Body of pancreas (tissue), 4 donors: ENCODE data around the gene HTR1E. TPM values are rescaled to one million over a fixed set of nuclear protein-coding genes. Genes with fewer than 3 reads are reported as not detected.

ENCODE experiments used
- ATAC-seq: fragments of 150-250 bp; one replicate; pipeline ENCODE4 v1.9.1; 2016
- DNase-seq, 4 donors: peaks; one replicate each; pipeline ENCODE4 v3.0.0-alpha.2; 2019
- H3K27ac ChIP-seq, 4 donors: fragments of 200-600 bp; sonication (generic); 1 replicate in 3 of 4; 2 replicates in 1 of 4; pipeline versions ENCODE4 v1.5.1 to v1.6.1; 2016 to 2019; ENCODE audit warnings: mild to moderate bottlenecking in 1 of 4, mixed read lengths in 1 of 4, moderate library complexity in 1 of 4
- H3K27me3 ChIP-seq, 2 donors: fragments of 200-600 bp; sonication (generic); one replicate each; pipeline ENCODE4 v1.6.0; 2016; ENCODE audit warnings: mild to moderate bottlenecking in 1 of 2
- H3K36me3 ChIP-seq, 2 donors: fragments of 200-600 bp; sonication (generic); replicated peaks in 1 of 2; 2 replicates each; pipeline ENCODE4 v1.5.1; 2016; ENCODE audit warnings: low read depth in 2 of 2; ENCODE audit not compliant: insufficient read depth in 1 of 2
- H3K4me1 ChIP-seq: fragments of 200-600 bp; sonication (generic); one replicate; pipeline ENCODE4 v1.6.0; 2016
- H3K4me3 ChIP-seq, 2 donors: fragments of 200-600 bp; sonication (generic); 1 replicate in 1 of 2; 2 replicates in 1 of 2; pipeline ENCODE4 v1.5.1; 2016 to 2019
- H3K9me3 ChIP-seq, 3 donors: fragments of 200-600 bp; sonication (generic); 1 replicate in 2 of 3; 2 replicates in 1 of 3; pipeline ENCODE4 v1.5.1; 2016
- CTCF ChIP-seq, 7 experiments: fragments of 450-650 bp in 4 of 7; fragments of 200-600 bp in 3 of 7; sonication (generic) in 3 of 7; IDR thresholded peaks; one replicate each; pipeline ENCODE4 v1.5.1; 2016 to 2019; ENCODE audit warnings: antibody characterized with exemption in 7 of 7
- POLR2A ChIP-seq, 3 donors: fragments of 450-650 bp; IDR thresholded peaks; one replicate each; pipeline ENCODE4 v1.6.1; 2016; ENCODE audit warnings: antibody characterized with exemption in 3 of 3, mild to moderate bottlenecking in 2 of 3
- WGBS, 2 donors: methylation state at CpG; one replicate each; pipeline ENCODE4 v1.1.5; 2017; 5-methylcytosine and 5-hydroxymethylcytosine counted together
- intact Hi-C: fragments of 100-400 bp; cut with DNase I; formaldehyde crosslinking; loops from one replicate; pipeline ENCODE4 v1.15.1; 2023
- total RNA-seq, 2 donors: library from RNA; depleted of rRNA; stranded (reverse); fragments of >200 nt; gene quantifications; one replicate each; pipeline ENCODE4 v1.1.0, GENCODE V29; 2016

The HTR1E gene
- total RNA-seq, 2 donors from 2014 or later: not detected

GRCh38 chr6:87040729-87041128 is 103.4 kb downstream of the HTR1E start:
- 35 to 47% methylated on average over 4 of the region's 4 CpGs for WGBS, 2 donors

GRCh38 chr6:87045521-87046075 is 108.3 kb downstream of the HTR1E start:
- Histone ChIP-seq H3K27me3 (no peaks in the 10 kb centered on the region), H3K4me3 (no peak overlapping the region), H3K27ac (no peak overlapping the region), H3K4me1 (no peaks in the 10 kb centered on the region), H3K36me3 (no peaks in the 10 kb centered on the region), H3K9me3 (no peaks in the 10 kb centered on the region)
- intact Hi-C loops: no loop called here
- DNase-seq: no peak
- TF ChIP-seq POLR2A (IDR thresholded peaks at IDR 0.05): no peak
- no peak for TF ChIP-seq CTCF (IDR thresholded peaks at IDR 0.05)
- 39 to 62% methylated on average over 5 of the region's 5 CpGs for WGBS, 2 donors
- no peak for ATAC-seq

More at GRCh38 chr6:87040729-87041128, 103.4 kb downstream of the HTR1E start:
- Histone ChIP-seq H3K27ac (no peak overlapping the region), H3K27me3 (no peaks in the 10 kb centered on the region), H3K9me3 (no peaks in the 10 kb centered on the region), H3K4me1 (no peaks in the 10 kb centered on the region), H3K4me3 (no peak overlapping the region), H3K36me3 (no peaks in the 10 kb centered on the region)
- intact Hi-C loops: no loop called here
- TF ChIP-seq POLR2A (IDR thresholded peaks at IDR 0.05) (no peak), CTCF (IDR thresholded peaks at IDR 0.05) (no peak)
- ATAC-seq (no peak), DNase-seq (no peak)

- Histone ChIP-seq H3K36me3 (no peaks in the 10 kb centered on the region), H3K27ac (no peak overlapping the region), H3K4me1 (no peaks in the 10 kb centered on the region), H3K4me3 (no peak overlapping the region), H3K9me3 (no peaks in the 10 kb centered on the region), H3K27me3 (no peaks in the 10 kb centered on the region)
- TF ChIP-seq CTCF (IDR thresholded peaks at IDR 0.05): no peak
- no peak for TF ChIP-seq POLR2A (IDR thresholded peaks at IDR 0.05)
- WGBS, 2 donors: 88 to 96% methylated on average over 1 of the region's 1 CpG
- intact Hi-C loops: no loop called here
- no peak for DNase-seq
- no peak for ATAC-seq
These were observed 112.5 kb downstream of the HTR1E start for GRCh38 chr6:87049779-87050178.

GRCh38 chr6:87053312-87053711 is 116.0 kb downstream of the HTR1E start:
- ATAC-seq (no peak), DNase-seq (no peak)
- TF ChIP-seq POLR2A (IDR thresholded peaks at IDR 0.05) (no peak), CTCF (IDR thresholded peaks at IDR 0.05) (no peak)
- Histone ChIP-seq H3K4me1 (no peaks in the 10 kb centered on the region), H3K27ac (no peak overlapping the region), H3K4me3 (no peak overlapping the region), H3K9me3 (no peaks in the 10 kb centered on the region), H3K36me3 (no peaks in the 10 kb centered on the region), H3K27me3 (no peaks in the 10 kb centered on the region)
- intact Hi-C loops: no loop called here
- WGBS, 2 donors: 79 to 90% methylated on average over 1 of the region's 1 CpG

- no peak for TF ChIP-seq CTCF (IDR thresholded peaks at IDR 0.05)
- TF ChIP-seq POLR2A (IDR thresholded peaks at IDR 0.05): no peak
- ATAC-seq: no peak
- intact Hi-C loops: no loop called here
- no peaks in the 10 kb centered on the region for H3K9me3 ChIP-seq
- H3K36me3 ChIP-seq: no peaks in the 10 kb centered on the region
- no peaks in the 10 kb centered on the region for H3K4me1 ChIP-seq
- H3K27ac ChIP-seq: no peak overlapping the region
- DNase-seq: no peak
- WGBS, 2 donors: 78 to 84% methylated on average over 3 of the region's 3 CpGs
- no peaks in the 10 kb centered on the region for H3K27me3 ChIP-seq
- no peak overlapping the region for H3K4me3 ChIP-seq
These were observed 117.0 kb downstream of the HTR1E start for GRCh38 chr6:87054143-87054833.
